Ovary (tissue), 3 donors: Measurements from ENCODE around the gene FGFR1OP2.

ENCODE experiments used
- EP300 ChIP-seq: sonication (generic); formaldehyde crosslinking; IDR thresholded peaks from one replicate; pipeline ENCODE4 v1.6.1; 2017; ENCODE audit warnings: antibody characterized with exemption
- POLR2A ChIP-seq: fragments of 450-650 bp; IDR thresholded peaks from one replicate; pipeline ENCODE4 v1.6.1; 2017; ENCODE audit warnings: antibody characterized with exemption, mild to moderate bottlenecking, moderate library complexity
- TF ChIP-seq, protein P1 (sequence below), 3 donors: fragments of 450-650 bp in 2 of 3; fragments of 200-600 bp in 1 of 3; IDR thresholded peaks; one replicate each; pipeline versions ENCODE4 v1.5.1 to v1.8.0; 2016 to 2022; ENCODE audit warnings: antibody characterized with exemption in 3 of 3, mild to moderate bottlenecking in 1 of 3
- donor health status: DM: no; HTN: no; CAD: no.

GRCh38 chr12:26937443-26937862, 817 bp upstream of the FGFR1OP2 start:
- no peak for TF ChIP-seq POLR2A
- no peak for TF ChIP-seq EP300
- TF ChIP-seq, protein P1, sequence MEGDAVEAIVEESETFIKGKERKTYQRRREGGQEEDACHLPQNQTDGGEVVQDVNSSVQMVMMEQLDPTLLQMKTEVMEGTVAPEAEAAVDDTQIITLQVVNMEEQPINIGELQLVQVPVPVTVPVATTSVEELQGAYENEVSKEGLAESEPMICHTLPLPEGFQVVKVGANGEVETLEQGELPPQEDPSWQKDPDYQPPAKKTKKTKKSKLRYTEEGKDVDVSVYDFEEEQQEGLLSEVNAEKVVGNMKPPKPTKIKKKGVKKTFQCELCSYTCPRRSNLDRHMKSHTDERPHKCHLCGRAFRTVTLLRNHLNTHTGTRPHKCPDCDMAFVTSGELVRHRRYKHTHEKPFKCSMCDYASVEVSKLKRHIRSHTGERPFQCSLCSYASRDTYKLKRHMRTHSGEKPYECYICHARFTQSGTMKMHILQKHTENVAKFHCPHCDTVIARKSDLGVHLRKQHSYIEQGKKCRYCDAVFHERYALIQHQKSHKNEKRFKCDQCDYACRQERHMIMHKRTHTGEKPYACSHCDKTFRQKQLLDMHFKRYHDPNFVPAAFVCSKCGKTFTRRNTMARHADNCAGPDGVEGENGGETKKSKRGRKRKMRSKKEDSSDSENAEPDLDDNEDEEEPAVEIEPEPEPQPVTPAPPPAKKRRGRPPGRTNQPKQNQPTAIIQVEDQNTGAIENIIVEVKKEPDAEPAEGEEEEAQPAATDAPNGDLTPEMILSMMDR (IDR thresholded peaks at IDR 0.05), result no peak
